ENCODE data around the gene MDC1. TPM values are rescaled to one million over a fixed set of nuclear protein-coding genes. Genes with fewer than 3 reads are reported as not detected.
A peak's percentile ranks its signal among the peaks of the same experiment; 100 is the strongest.
"Not testable (repeated sequence)": the region's sequence is repeated elsewhere in the genome, so short reads cannot be mapped to it uniquely, and the experiment has no call there.

The MDC1 gene
- total RNA-seq, 2 donors from 2014 or later = 11.4 to 18.1 TPM

GRCh38 chr6:30664994-30665767, 51.9 kb downstream of the MDC1 start:
- ATAC-seq (no peak), DNase-seq (no peak)
- WGBS, 2 donors = 89 to 92% methylated on average over 33 to 34 of the region's 34 CpGs
- H3K4me1 ChIP-seq = no peaks in the 10 kb centered on the region
- intact Hi-C loops (cut with DNase I) = no loop called here
- H3K36me3 ChIP-seq (replicated peaks in 1 of 2; ENCODE audit: insufficient read depth in 1 of 2, low read depth in 2 of 2) = peaks cover 17 to 42% of the 10 kb centered on the region in 2 donors
- H3K27ac ChIP-seq = no peak overlapping the region
- no peak overlapping the region for H3K4me3 ChIP-seq
- H3K9me3 ChIP-seq = no peaks in the 10 kb centered on the region
- H3K27me3 ChIP-seq = no peaks in the 10 kb centered on the region
- TF ChIP-seq POLR2A (IDR thresholded peaks at IDR 0.05) (no peak), CTCF (IDR thresholded peaks at IDR 0.05) (no peak)

GRCh38 chr6:30657922-30658321, 59.2 kb downstream of the MDC1 start:
- H3K27ac ChIP-seq; DNase-seq; intact Hi-C loops (cut with DNase I); H3K4me3 ChIP-seq; H3K27me3 ChIP-seq; H3K4me1 ChIP-seq; H3K9me3 ChIP-seq; ATAC-seq: not testable (repeated sequence)
- H3K36me3 ChIP-seq (replicated peaks in 1 of 2; ENCODE audit: insufficient read depth in 1 of 2, low read depth in 2 of 2) = peaks cover 18 to 56% of the 10 kb centered on the region in 2 donors
- WGBS, 2 donors = 90 to 92% methylated on average over 5 of the region's 5 CpGs

- DNase-seq (no peak), ATAC-seq (no peak)
- H3K9me3 ChIP-seq = no peaks in the 10 kb centered on the region
- H3K27ac ChIP-seq = no peak overlapping the region
- H3K4me3 ChIP-seq = no peak overlapping the region
- H3K27me3 ChIP-seq = no peaks in the 10 kb centered on the region
- H3K4me1 ChIP-seq = no peaks in the 10 kb centered on the region
- no peak for TF ChIP-seq CTCF (IDR thresholded peaks at IDR 0.05)
- no peak for TF ChIP-seq POLR2A (IDR thresholded peaks at IDR 0.05)
- intact Hi-C loops (cut with DNase I) = no loop called here
- H3K36me3 ChIP-seq (replicated peaks in 1 of 2; ENCODE audit: insufficient read depth in 1 of 2, low read depth in 2 of 2) = peaks cover 13 to 56% of the 10 kb centered on the region in 2 donors
These were observed 59.6 kb downstream of the MDC1 start for GRCh38 chr6:30657454-30657853.

- TF ChIP-seq CTCF (IDR thresholded peaks at IDR 0.05) (no peak), POLR2A (IDR thresholded peaks at IDR 0.05) (no peak)
- Histone ChIP-seq H3K36me3 (replicated peaks in 1 of 2; ENCODE audit: insufficient read depth in 1 of 2, low read depth in 2 of 2) (peaks cover 6 to 54% of the 10 kb centered on the region in 2 donors), H3K27ac (no peak overlapping the region), H3K4me1 (no peaks in the 10 kb centered on the region), H3K27me3 (no peaks in the 10 kb centered on the region), H3K9me3 (no peaks in the 10 kb centered on the region), H3K4me3 (no peak overlapping the region)
- DNase-seq (peak in 1 of 4 donors; percentile 21), ATAC-seq (no peak)
- intact Hi-C loops (cut with DNase I) = no loop called here
- 64 to 80% methylated on average over 6 to 7 of the region's 7 CpGs for WGBS, 2 donors
These were observed 60.6 kb downstream of the MDC1 start for GRCh38 chr6:30656513-30656912.

- 88 to 94% methylated on average over 3 of the region's 3 CpGs for WGBS, 2 donors
- TF ChIP-seq CTCF (IDR thresholded peaks at IDR 0.05) = no peak
- no peak for TF ChIP-seq POLR2A (IDR thresholded peaks at IDR 0.05)
- ATAC-seq = no peak
These were observed 61.4 kb downstream of the MDC1 start for GRCh38 chr6:30655743-30656094.

More at GRCh38 chr6:30655743-30656094, 61.4 kb downstream of the MDC1 start:
- intact Hi-C loops (cut with DNase I) = no loop called here
- H3K4me3 ChIP-seq = no peak overlapping the region
- H3K36me3 ChIP-seq (replicated peaks in 1 of 2; ENCODE audit: insufficient read depth in 1 of 2, low read depth in 2 of 2) = peaks cover 6 to 53% of the 10 kb centered on the region in 2 donors
- no peaks in the 10 kb centered on the region for H3K9me3 ChIP-seq
- no peak for DNase-seq
- no peaks in the 10 kb centered on the region for H3K27me3 ChIP-seq
- no peaks in the 10 kb centered on the region for H3K4me1 ChIP-seq
- H3K27ac ChIP-seq = no peak overlapping the region

Data from body of pancreas (tissue), 4 donors.